ENCODE data around the gene SLC6A1.

SLC6A1 gene

DNA sequence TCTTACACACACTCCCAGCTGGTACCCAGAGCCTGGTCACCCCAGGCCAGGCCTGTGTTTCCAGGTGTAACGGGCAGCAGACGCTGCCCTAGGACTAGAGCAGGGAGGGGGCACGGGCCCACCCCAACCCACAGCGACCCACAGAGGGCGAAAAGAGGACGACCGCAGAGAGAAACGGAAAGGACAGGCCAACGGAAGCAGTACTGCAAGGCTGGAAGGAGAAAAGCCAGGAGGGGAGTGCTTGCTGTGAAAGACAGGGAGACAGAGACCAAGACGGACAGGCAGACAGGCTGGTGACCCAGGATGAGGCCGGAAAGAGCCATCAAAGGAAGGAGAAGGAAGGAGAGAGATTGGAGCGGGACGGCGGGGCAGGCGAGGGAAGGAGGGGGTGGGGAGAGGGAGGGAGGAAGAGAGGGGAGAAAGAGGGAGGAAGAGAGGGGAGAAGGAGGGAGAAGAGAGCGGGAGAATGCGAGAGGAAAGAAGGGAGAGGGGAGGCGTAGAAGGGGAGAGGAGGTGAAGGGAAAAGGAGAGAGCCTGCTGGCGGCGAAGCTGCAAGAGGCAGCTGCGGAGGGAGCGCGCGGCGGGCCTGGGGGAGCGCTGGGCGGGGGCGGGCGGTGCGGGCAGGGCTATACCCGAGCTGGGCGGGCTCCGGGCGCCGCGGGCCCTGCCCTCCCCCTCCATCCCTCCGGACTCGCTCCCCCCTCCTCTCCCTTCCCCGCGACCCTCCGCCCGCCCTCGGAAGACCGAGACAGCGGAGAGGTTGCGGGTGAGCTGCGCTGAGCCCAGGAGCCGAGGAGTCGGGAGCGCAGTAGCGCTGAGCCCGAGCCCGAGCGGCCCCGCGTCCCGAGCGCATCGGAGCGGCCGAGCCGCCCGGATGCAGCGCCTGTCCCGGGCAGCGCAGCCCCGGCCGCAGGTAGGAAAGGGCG, at the start of gene SLC6A1:
SLC6A1 (plus strand) TSS at position 732 of the 926 bp plus-strand sequence. CDS start 24,464 bp downstream, outside the sequence.
- Mint-ChIP-seq H3K9me3 (no peaks in the 10 kb centered on the region), H3K4me1 (peaks cover 6% of the 10 kb centered on the region), H3K27ac (no peak within 1 kb of the TSS), H3K27me3 (peaks cover 66% of the 10 kb centered on the region), H3K4me3 (peak within 1 kb of the TSS; percentile 65), H3K36me3 (no peaks in the 10 kb centered on the region)
- ATAC-seq = no peak

DNA sequence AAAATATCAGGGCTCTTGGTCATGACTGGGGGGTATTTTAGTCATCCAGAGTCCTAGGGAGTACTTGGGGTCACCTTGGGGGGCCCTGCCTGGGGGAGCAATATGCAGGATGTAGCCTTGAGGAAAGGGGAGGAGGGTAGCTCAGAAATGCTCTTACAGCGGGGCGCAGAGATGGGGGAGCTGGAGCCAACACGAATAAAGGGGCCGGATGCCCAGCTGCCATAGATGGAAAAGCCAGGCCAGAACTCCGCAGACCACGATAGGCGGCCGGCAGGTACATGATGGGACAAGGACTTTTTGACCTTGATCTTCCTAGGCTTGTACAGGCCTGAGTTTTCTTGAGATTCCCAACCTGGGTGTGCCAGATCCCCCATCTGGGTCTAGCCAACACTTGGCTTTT, 47.7 kb upstream of the SLC6A1 start:
- ATAC-seq = no peak
- Mint-ChIP-seq H3K27me3 (peaks cover 42% of the 10 kb centered on the region), H3K9me3 (no peaks in the 10 kb centered on the region), H3K27ac (no peak overlapping the region), H3K4me3 (no peak overlapping the region), H3K36me3 (no peaks in the 10 kb centered on the region), H3K4me1 (no peaks in the 10 kb centered on the region)

DNA sequence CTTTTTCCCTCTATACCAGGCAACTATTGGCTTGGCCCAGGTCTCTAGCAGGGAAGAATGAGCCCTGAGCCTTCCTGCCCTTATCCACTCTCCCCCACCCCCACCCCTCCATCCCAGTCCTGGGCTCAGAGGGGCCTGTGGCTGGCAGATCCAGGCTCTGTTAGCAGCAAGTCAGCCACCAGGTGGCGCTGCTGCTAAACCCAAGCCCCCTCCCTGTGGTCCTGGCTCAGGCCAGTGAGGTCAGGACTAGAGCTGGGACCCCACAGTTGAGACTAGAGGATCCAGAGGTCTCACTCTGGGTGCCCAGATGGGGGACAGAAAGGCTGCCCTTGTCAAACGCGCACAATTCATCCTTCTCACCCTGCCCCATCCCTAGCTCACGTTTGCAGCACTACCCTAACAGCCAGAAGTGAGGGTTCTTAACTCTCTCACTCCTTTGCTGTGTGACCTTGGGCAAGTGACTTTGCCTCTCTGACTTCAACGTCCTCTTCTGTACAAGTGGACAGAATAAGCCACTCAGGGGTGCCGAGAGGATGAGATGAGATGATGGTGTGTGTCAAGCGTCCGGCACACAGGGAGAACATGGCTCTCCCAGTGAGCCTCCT, 46.8 kb upstream of the SLC6A1 start:
- Mint-ChIP-seq H3K27ac (no peak overlapping the region), H3K27me3 (peaks cover 44% of the 10 kb centered on the region), H3K4me3 (no peak overlapping the region), H3K9me3 (no peaks in the 10 kb centered on the region), H3K4me1 (no peaks in the 10 kb centered on the region), H3K36me3 (no peaks in the 10 kb centered on the region)
- peak; percentile 61 for ATAC-seq

DNA sequence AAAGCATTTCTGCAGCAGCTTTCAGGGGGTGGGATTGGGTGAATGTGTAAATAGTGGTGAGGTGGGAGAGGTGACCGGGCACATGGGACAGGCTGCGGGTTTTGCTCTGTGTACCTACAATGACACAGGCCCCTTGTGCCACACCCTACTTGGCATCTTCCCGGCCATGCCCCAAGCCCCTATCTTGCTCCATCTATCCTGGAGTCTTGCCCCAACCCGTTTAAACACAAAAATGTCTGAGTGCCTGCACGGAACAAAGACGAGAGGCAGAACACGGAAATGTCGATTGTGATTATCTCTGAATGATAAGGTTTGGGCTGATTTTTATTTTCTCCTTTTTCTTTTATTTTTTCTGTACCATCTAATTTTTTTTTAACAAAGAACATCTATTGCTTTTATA, 46.0 kb upstream of the SLC6A1 start:
- Mint-ChIP-seq H3K4me3 (no peak overlapping the region), H3K4me1 (no peaks in the 10 kb centered on the region), H3K9me3 (no peaks in the 10 kb centered on the region), H3K27ac (no peak overlapping the region), H3K36me3 (no peaks in the 10 kb centered on the region), H3K27me3 (peaks cover 51% of the 10 kb centered on the region)
- ATAC-seq = no peak

DNA sequence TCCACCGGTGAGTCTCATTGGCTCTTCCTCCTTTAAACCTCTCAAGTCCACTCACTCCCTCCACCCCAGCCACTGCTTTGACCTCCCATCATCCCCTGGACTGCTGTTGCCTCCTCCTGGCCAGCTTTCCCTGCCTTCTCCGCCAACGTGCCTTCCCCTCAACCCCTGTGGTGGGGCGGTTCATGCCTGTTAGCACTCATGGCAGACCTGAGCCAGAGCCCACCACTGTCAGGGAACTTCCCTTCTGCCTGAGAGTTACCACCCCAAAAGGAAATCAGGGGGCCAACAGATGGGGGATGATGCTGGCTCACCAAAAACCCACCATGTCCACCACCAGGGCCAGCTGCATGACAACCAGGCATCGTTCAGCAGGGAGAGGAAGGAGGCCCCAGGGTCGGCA, 44.2 kb upstream of the SLC6A1 start:
- peaks cover 42% of the 10 kb centered on the region for H3K27me3 Mint-ChIP-seq
- no peak for ATAC-seq
- H3K9me3 Mint-ChIP-seq = no peaks in the 10 kb centered on the region
- H3K4me3 Mint-ChIP-seq = no peak overlapping the region
- no peaks in the 10 kb centered on the region for H3K4me1 Mint-ChIP-seq
- no peak overlapping the region for H3K27ac Mint-ChIP-seq
- H3K36me3 Mint-ChIP-seq = no peaks in the 10 kb centered on the region

DNA sequence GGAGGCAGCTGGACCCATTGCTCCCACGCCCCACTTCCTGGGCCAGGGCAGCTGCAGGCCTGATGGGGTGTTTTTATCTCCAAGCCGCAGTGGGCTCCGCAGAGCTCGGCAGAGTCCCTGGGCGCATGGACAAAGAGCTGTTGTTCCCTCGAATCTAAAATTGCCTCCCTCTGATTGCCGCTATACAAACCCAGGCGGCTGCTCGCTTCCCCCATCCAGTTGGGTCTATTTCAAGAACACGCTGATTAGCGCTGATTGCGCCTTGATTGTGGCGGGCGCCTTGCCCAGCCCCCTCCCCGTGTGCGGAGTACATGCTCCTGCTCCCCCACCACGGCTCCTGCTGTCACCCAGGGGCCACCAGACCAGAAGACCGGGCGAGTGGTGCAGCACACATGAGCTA, 43.4 kb upstream of the SLC6A1 start:
- Mint-ChIP-seq H3K4me1 (no peaks in the 10 kb centered on the region), H3K36me3 (no peaks in the 10 kb centered on the region), H3K9me3 (no peaks in the 10 kb centered on the region), H3K4me3 (no peak overlapping the region), H3K27ac (no peak overlapping the region), H3K27me3 (peaks cover 42% of the 10 kb centered on the region)
- ATAC-seq = no peak

DNA sequence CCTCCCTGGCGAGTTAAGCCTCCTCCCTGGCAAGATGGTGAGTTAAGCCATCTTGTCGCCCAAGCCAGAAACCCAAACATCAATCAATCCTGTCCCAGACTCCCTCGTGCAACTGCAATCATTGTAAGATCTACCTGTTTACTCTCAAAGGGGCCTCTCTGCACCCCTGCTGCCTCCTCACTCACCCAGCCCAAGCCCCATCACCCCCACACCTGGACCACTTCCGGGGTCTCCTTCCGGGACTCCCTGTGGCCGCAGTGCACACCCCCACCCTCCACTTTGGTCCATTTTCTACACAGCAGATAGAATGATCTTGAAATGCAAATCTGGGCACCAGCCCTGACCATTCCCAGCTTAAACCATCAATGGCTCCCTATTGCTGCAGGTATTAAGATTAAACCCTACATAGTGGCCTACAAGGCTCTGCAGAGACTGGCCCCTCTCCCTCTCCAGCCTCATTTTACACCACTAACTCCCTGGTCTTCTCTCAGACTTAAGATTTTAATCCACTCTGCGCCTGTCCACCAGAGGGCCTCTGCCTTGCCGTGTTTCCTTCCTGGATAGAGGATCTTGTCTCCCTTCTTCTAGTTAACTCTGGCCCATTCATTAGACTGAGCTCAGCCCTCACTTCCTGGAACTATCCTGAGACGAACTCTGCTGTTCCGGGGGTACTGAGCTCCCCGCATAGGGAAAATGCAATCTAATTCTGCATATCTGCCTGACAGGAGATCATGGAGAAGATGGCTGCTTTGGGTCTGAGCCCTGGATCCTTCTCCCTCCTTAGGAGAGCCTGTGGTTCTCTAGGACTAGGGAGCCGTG, 41.9 kb upstream of the SLC6A1 start:
- H3K27me3 Mint-ChIP-seq = peaks cover 39% of the 10 kb centered on the region
- H3K9me3 Mint-ChIP-seq = no peaks in the 10 kb centered on the region
- H3K4me3 Mint-ChIP-seq = no peak overlapping the region
- no peak overlapping the region for H3K27ac Mint-ChIP-seq
- no peaks in the 10 kb centered on the region for H3K4me1 Mint-ChIP-seq
- ATAC-seq = no peak
- H3K36me3 Mint-ChIP-seq = no peaks in the 10 kb centered on the region

DNA sequence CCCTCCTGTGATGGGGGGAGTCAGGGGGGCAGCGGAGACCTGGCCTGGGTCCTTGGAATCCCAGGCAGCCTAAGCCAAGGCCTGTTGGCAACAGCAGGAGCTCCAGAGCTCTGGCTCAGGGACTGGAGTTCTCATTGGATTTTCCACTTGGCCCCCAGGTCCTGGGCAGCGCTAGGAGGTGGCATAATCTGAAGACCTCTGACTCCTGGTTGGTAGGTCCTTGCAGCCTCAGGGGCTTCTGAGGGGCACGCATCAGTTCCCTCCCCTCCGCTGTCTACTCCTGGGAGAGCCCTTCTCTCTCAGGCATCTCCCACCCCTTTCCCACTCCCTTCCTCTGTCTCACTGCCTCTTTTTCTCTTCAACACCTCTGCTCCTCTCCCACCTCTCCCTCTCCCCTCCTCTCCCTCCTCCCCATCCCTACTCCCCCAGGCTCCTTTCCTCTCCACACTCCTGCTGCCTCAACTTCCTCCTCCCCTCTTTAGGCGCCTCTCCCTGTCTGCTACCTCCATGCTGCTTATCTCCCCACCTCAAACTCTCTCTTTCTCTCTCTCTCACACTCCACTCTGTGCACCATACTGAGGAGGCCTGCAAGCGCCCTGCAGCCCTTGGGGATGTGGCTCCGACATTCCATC, 41.1 kb upstream of the SLC6A1 start:
- no peaks in the 10 kb centered on the region for H3K9me3 Mint-ChIP-seq
- no peaks in the 10 kb centered on the region for H3K36me3 Mint-ChIP-seq
- peaks cover 46% of the 10 kb centered on the region for H3K27me3 Mint-ChIP-seq
- no peak overlapping the region for H3K27ac Mint-ChIP-seq
- no peak overlapping the region for H3K4me3 Mint-ChIP-seq
- no peaks in the 10 kb centered on the region for H3K4me1 Mint-ChIP-seq
- ATAC-seq = no peak

DNA sequence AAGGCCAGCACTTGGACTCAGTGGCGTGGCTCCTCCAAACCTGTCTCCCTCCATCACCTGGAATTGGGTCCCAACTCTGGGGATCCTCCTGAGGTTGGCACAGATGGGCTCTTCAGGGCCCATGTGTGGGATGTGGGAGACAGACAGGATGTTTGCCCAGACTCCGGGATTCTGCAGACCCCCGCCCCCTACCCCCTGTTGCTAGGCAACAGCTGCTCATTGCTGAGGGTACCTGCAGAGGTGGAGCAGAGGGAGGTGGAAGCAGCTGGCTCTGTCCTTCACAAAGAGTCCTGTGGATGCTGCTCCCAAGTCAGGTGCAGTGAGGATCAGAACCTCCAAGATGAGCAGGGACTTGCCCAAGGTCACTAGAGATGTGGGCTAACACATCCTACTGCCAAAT, 40.0 kb upstream of the SLC6A1 start:
- Mint-ChIP-seq H3K27ac (no peak overlapping the region), H3K4me1 (no peaks in the 10 kb centered on the region), H3K4me3 (no peak overlapping the region), H3K36me3 (no peaks in the 10 kb centered on the region), H3K27me3 (peaks cover 51% of the 10 kb centered on the region), H3K9me3 (no peaks in the 10 kb centered on the region)
- ATAC-seq = no peak

DNA sequence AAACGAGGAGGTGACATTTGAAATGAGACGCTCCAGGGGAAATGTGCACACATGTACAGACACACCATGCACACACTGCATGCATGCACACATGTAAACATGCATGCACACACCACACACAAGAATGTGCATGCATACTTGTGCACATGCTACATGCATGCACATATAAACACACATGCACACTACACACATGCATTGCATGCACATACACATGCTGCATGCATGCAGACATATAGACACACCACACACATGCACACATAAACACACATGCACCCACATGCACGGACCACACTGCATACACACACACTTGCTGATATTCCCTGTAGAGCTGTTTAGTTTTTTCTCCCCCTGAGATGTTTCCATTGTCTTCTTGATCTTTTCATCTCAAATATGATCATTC, 37.8 kb upstream of the SLC6A1 start:
- no peak for ATAC-seq
- Mint-ChIP-seq H3K9me3 (no peaks in the 10 kb centered on the region), H3K27me3 (peaks cover 45% of the 10 kb centered on the region), H3K4me1 (no peaks in the 10 kb centered on the region), H3K4me3 (no peak overlapping the region), H3K27ac (no peak overlapping the region), H3K36me3 (no peaks in the 10 kb centered on the region)

DNA sequence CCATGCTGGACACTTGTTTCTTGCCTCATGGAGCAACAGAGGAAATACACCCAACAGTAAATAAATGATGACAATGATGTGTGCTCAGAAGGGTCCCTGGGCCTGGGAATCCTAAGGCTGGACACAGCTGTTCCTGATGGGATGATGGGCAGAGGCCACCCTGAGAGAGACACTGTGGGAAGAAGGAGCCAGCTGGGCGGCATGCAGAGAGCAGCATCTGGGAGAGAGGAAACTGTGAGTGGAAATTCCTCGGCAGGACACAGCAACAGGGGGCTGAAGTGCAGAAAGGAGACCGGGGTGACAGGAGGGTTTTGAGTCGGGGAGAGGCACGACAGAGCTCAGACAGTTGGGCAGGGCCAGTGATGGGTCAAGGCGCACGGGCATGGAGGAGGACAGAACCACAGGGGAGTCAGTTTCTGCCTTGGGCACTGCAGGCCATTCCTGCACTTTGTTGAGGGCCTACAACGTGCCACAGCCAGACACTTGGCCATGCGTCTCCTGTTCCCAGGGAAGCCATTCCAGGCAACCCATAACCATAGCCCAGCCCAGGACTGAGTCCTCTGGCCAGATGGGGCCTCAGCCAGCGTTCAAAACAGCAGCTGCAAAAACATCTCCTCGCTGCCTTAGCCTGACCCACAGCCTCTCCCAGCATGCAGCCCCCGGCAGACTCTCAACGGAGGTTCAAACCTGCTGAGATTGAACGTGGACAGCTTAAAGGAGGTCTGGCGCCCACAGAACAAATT, 36.7 kb upstream of the SLC6A1 start:
- Mint-ChIP-seq H3K27me3 (peaks cover 51% of the 10 kb centered on the region), H3K4me3 (no peak overlapping the region), H3K36me3 (no peaks in the 10 kb centered on the region), H3K27ac (no peak overlapping the region), H3K9me3 (no peaks in the 10 kb centered on the region), H3K4me1 (no peaks in the 10 kb centered on the region)
- ATAC-seq = no peak

DNA sequence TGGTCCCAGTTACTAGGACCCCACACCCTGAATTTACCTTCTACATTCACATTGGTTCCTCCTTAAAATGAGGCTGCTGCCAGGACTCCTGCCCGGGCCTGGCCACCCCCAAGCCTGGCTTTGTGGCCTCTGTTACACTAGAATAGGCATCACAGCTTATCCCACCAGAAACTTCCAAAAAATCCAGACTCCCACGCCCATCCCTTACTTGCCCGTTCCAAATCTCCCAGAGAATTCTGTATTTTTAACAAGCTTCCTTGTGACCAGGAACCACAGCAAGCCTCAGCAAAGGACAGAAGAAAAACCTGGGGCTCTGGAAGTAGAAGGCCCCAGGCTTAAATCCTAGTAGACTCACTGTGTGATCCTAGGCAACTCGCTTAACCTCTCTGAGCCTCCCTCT, 36.0 kb upstream of the SLC6A1 start:
- H3K4me1 Mint-ChIP-seq = no peaks in the 10 kb centered on the region
- peaks cover 47% of the 10 kb centered on the region for H3K27me3 Mint-ChIP-seq
- ATAC-seq = no peak
- H3K9me3 Mint-ChIP-seq = no peaks in the 10 kb centered on the region
- H3K36me3 Mint-ChIP-seq = no peaks in the 10 kb centered on the region
- no peak overlapping the region for H3K27ac Mint-ChIP-seq
- H3K4me3 Mint-ChIP-seq = no peak overlapping the region

DNA sequence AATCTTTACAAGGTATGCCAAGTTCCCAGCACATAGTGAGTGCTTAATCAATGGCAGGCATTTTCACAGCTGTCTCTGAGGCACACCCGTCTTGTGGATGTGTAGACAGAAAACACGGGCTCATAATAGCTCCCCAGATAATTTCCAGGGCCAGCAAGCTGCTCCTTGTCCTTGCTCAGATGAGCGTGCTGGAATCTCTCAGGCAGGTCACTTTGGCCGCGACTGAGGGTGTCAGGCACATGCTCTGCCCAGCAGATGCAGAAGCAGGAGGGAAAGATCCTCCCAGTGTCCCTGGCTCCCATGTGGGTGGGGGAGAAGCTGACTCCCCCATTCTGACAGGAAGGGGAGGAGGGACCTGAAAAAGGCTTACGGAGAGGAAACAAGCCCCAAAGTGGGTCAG, 35.6 kb upstream of the SLC6A1 start:
- ATAC-seq = no peak
- Mint-ChIP-seq H3K9me3 (no peaks in the 10 kb centered on the region), H3K4me1 (no peaks in the 10 kb centered on the region), H3K27ac (no peak overlapping the region), H3K27me3 (peaks cover 42% of the 10 kb centered on the region), H3K4me3 (no peak overlapping the region), H3K36me3 (no peaks in the 10 kb centered on the region)

DNA sequence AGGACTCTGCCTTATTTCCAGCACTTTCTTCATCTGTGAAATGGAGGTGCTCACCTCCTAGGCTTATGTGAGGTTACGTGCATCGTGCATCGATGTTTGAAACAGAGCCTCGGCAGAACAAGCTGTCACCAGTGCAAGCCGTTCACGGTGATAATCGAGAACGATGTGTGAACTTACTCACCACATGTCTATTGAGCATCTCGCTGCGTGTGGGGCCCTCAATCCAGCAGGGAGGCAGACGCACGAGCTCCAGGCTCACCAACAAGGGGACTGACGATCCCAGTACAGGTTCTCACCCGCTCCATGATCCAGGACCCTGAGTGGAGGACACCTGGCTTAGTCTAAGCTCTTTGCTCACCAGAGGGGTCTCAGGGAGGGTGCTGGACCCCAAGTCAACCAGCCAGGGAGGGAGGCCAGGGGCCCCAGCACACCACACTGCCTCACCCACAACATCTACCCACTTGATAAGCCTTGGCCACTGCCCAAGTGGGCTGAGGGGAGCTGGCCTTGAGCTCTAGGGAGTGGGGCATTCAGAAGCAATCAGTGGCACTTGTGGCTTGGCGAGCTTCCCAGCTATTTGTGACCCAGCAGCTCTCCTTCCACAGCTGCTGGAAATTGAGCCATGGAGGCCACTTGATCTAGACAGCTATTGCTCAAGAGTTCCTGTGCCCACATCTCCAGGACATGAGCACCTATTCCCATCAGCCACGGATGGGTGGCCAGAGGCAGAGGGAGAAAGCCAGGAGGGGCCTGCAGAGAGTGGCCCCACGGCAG, 34.4 kb upstream of the SLC6A1 start:
- no peak overlapping the region for H3K27ac Mint-ChIP-seq
- ATAC-seq = no peak

More for the DNA sequence above, 34.4 kb upstream of the SLC6A1 start:
- Mint-ChIP-seq H3K27me3 (peaks cover 41% of the 10 kb centered on the region), H3K4me3 (no peak overlapping the region), H3K4me1 (no peaks in the 10 kb centered on the region), H3K36me3 (no peaks in the 10 kb centered on the region), H3K9me3 (no peaks in the 10 kb centered on the region)
